GM19452 (cell line): ENCODE measurements around the gene CMIP.

Experiments used
- ATAC-seq: cut with Tn5 transposase; IDR thresholded peaks from one replicate; pipeline ENCODE4 v1.9.1; 2021; ENCODE audit not compliant: unreplicated experiment

Gene CMIP

DNA sequence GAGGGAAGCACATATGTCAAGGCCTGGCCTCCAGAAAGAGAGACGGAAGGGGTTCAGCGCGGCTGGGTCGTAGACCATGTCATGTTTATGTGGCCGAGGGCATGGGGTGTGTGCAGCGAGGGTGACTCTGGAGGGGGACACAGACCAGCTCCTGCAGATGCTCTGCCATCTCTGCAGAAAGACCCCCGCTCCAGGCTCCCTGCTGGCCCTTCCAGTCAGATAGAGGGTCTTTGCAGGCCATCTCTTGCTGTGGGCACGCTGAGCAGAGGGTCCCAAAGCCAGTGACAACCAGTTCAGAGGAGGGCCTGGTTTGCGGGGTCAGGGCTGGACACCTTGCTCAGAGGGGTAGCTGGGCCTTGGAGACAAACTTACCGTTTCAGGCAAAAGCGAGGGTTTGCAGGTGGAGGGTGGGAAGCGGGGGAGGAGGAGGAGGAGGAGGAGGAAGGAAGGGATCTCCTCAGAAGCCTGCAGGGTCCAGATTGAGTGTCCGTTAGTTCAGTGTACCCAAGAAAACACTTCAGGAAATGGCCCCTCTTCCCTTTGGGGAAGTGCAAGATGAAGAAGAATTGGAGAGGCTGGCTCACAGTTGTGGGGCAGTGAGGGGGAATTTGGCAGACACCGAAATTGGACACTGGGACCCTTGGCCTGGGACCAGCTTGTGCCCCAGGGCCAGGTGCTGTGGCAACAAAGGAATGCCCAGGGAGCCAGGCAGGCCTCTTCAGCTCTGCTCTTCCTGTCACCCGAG, 102.8 kb downstream of the CMIP start:
- no peak for ATAC-seq

GRCh38 chr16:81547939-81548216, 103.3 kb downstream of the CMIP start:
- no peak for ATAC-seq

GRCh38 chr16:81548551-81548875, 103.9 kb downstream of the CMIP start:
- ATAC-seq = no peak

- no peak for ATAC-seq
Measured at GRCh38 chr16:81548876-81549546, 104.4 kb downstream of the CMIP start.

DNA sequence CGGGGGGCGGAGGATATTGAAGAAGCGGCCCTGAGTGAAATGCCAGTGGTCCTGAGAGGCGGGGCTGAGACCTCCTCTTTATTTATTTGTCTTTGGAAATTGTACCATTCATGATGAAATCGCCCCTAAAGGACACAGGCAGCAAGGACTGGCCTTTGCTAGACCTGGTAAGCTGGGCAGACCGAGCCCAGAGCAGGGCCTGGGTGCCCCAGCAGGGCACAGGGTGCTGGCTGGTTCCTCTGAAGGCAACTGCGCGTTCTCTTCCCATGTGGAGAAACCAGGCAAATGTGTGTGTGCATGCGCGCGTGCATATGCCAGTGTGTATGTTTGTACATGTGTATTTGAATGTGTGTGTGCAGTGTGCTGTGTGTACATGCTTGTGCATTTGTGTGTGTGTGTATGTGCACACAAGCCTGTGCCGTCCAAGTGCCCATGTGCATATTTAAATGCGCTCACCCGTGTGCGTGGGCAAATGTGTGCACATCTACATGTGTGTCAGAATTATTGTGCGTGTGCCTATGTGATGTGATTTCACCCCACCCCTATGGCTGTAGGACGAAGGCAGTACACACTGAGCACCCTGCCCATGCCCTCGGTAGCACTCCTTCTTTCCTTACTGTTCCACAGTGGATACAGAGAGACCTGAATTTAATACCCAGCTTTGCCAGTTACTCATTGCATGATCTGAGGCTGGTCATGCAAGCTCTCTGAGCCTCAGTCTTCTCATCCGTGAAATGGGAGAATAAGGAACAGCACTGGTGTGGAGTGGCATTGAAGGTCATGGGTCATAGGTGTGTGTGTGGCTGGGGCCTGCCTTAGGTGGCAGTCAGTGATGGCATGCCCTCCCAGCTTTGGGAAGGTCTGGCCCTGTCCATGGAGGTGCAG, 105.2 kb downstream of the CMIP start:
- ATAC-seq = no peak

DNA sequence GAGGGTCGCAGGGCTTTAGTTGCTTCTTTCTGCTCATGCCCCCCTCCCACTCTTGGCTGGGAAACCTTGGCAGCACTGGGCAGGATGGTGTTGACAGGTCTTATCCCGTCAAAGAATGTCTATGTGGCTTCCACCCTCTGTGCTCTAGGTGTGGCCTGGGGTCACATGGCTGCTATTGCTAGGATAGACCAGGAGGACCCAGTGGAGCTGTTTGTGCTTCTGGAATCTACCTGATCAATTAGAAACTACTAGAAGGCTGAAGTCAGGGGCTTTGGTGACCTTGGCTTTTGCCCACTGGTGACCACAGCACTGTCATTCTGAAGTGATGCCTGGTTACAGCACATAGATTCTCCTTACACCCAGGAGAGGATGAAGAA, 105.8 kb downstream of the CMIP start:
- ATAC-seq = no peak

GRCh38 chr16:81551151-81551808, 106.7 kb downstream of the CMIP start:
- ATAC-seq = no peak

DNA sequence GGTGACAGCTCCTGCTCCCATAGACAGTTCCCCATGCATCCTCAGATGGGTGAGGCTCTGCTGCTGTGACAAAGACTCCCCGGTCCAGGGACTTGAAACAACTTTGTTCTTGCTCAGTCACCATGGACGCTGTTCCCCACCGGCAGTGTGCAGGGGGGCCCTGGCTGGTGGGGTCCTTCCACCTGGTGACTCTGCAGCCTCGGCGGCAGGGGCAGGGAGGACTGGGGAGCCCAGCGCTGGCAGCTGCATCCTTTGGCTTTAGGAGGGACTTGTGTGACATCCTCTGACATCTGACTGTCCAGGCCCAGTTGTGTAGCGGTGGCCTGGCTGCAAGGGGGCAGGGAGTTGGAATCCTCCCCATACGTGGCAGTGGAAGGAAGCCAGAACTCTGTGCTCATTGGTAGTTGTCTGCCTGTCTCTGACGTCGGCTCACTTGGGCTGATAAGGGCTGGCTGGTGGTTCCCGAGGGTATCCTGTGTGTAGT, 107.3 kb downstream of the CMIP start:
- no peak for ATAC-seq

DNA sequence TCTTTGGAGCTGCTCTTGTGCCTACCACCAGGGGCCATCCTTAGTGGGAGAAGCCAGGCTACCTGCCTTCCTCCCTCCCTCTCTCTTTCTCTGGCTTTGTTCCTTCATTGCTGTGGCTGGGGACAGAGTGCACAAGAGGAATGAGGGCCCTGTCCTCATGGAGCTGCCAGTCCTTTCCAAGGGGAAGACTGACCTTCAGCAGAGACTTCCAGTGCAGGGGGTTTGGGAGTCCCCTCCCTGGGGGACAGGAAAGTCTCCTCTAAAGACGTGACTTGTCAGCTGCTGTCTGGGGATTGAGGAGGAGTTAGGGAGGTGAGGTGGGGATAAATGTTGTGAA, 108.1 kb downstream of the CMIP start:
- ATAC-seq = no peak

- ATAC-seq = no peak
Measured at GRCh38 chr16:81553080-81553813, 108.6 kb downstream of the CMIP start.

DNA sequence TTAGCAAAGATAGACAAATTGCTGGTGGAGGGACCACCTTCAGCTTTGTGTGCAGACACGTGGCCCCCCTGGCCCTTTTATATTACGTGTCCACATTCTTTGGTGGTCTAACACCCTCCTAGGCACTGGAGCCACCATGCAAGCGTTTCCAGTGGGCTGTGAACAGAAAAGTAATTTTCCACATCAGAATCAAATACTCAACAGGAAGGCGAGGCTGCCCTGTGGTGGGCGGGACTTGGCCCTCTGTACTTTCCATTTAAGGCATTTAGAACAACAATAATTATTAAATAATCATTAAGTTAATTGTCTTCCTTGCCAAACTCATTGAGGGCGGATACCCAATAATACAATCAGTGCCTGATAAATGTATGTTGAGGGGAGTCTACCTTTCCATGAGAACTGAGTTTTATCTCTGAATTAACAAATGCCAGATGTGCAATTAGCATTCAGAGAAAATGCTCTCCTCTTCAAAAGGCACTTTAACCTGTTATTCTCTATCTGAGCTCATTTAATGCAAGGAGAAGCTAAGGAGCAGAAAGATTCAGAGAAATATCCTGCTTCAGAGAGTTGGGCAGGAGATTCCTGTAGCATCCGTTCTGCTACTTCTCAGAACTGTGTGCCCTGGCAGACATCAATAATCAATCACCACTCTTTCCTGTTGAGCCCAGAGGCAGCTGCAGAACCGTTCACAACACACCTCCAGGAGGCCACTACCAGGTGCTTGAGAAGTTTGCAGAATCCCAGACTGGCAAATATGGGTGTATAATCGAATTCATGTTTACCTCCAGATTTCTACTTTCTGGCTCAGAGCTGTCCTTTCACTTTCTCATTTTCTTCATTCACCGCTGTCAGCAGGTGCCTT, 109.4 kb downstream of the CMIP start:
- no peak for ATAC-seq

DNA sequence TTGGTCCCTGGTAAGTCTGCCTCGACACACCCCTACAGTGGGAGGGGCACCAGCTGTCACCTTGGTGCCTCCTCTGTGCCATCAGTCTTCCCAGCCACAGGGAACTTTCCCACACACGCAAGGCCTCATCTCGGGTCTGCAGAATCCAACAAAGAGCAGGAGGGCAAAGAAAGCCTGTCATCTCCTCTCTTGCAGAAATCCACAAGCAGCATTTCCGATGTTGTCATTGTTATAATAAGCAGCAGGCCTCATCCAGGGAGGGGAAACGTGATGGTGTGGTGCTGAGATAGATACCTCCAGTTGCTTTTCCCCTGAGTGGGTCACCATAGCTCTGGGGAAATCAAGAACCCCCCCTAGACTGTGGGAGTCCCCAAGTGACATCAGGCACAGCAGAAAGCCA, 110.4 kb downstream of the CMIP start:
- no peak for ATAC-seq

DNA sequence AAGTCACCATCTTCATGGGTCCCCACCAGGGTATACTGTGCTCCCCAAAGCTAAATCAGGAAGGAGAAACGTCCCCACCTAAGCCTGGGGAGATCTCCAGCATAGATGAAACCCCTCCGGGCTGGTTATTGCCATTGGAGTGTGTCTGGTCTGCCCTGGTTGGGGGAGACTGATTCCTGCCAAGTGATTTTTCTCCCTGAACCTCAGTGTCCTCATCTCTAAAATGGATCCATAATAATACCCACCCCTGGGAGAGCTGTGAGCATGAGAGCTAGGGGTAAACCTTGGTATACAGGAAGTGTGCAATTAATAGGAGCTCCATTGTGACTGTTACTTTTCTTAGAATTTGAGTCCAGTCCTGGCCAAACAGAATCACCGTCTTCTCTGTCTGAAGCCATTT, 111.1 kb downstream of the CMIP start:
- no peak for ATAC-seq

- no peak for ATAC-seq
Measured at GRCh38 chr16:81556715-81557284, 112.2 kb downstream of the CMIP start.

GRCh38 chr16:81558077-81558443, 113.5 kb downstream of the CMIP start:
- no peak for ATAC-seq

GRCh38 chr16:81558444-81559175, 114.0 kb downstream of the CMIP start:
- no peak for ATAC-seq

- ATAC-seq = no peak
Measured at GRCh38 chr16:81560979-81561657, 116.5 kb downstream of the CMIP start.

- no peak for ATAC-seq
Measured at GRCh38 chr16:81562174-81562849, 117.7 kb downstream of the CMIP start.
